AML-193 (cell line): Measurements from ENCODE around the gene AGBL1.

Experiments used
- DNase-seq, 2 experiments: peaks; one replicate each; lab custom pipeline; 2025; lab: John Stamatoyannopoulos, UW

The AGBL1 gene

DNA sequence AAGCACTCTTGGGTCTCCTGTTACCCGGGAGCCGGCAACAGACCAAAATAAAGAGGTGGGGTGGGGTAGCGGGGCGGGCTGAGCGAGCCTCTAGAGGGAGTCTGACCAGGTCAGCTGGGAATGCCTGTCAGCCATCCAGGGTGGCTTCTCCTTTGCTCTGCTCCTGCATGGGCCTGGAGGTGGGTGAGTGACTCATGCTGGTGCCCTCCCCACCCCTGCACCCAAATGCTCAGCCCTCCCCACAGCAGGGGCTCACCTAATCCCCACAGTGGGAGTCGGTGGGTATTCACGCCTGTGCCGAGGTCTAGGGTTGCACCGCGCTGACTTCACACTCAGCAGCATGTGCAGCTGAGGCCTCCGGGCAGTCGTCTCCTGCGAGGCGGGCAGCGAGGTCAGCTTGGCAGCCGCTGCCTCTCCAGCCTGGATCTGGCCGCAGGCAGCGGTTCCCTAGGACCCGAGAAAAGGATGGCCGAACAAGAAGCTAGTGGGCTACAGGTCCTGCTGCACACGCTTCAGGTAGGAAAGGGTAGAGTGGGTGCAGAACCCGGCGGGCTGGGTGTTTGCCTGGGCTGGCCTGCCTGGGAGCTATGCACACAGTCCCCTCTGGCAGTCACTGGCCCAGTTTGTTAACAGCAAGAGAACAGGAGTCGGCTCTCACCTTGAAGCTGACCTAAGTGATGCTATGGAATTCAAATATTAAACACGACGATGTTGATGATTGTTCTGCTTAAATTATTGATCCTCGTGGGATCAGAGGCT is at the start of gene AGBL1:
Gene AGBL1 (plus strand): TSS at position 364 of the 759 bp plus-strand sequence.
- no peak for DNase-seq

DNA sequence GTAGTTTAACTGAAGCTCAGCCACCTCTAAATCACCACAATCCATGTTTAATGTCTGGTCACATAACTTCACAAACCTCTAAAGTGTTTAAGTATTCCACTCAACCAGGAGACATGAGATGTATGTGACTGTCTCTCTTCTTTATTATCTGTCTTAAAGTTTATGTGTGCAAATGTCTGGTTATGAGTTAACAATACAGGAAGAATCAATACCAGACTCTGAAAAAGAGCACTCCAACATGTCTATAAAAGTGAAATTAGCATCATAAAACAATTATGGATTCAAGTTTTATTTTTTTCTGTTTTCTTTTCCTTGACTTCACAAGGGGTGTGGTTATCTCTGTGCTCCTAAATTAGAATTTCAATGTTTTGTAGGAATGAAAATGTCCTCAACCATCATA is 44.8 kb upstream of the AGBL1 start:
- DNase-seq = no peak

DNA sequence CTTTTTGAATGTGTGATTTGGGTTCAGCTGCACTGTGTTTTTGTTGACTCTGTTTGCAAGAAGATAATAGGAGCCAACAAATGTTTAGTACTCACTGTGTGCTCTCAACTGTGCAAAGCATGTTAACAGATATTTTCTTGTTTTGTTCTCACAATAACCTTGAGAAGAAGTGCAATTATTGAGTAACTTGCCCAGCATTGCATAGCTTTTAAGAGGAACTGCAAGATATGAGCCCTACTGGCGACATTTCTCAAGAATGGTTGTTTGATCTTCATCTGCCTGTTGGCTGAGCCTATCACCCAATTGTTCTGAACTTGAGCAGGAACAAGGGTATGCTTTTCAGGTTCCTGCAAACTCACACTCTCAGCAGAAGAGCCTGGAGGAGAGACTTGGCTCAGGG is 43.4 kb upstream of the AGBL1 start:
- no peak for DNase-seq

DNA sequence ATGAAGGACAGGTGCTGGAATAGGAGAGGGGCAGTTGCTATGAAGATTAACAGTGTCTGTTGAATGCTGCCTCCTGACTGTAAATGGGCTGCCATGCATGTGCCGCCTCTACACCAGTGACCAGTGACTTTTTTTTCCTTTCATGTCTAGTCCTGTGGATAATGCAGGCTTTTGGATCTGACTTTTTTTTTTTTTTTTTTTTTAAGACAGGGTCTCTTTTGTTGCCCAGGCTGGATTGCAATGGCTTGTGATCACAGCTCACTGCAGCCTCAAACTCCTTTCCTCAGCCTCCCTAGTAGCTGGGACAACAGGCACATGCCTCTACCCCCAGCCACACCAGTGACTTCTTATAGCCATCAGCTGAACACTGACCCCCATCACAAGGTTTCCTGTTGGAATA is 41.2 kb upstream of the AGBL1 start:
- no peak for DNase-seq

DNA sequence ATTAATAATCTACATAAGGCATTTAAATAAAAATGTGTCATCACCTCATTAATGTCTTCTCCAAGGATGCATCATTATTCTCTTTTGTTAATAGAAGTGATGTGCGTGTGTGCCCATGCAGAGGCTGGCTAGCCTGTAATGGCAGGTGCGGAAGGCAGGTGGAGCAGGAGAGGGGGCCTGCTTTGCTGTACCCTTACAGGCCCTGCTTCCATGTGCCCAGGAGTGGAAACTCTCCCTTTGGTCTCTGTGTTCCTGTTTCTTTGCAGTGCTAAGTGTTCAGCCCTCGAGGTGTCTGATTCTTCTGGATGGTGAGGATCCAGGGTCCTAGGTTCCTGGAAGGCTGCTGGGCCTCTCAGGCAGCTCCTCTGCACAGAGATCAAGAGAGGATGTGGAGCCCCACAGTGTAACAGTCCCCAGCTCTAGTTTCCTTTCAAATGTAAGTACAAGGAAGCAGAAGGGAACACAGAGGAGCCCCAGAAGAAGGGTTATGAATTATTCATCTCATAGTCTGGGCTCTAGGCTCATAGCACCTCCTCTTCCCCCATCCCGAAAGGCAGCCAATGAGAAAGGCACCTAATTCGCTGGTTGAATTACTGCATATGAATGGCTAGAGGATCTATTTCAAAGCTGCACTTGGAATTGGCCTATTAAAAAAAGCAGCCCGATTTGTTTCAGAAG is 39.2 kb upstream of the AGBL1 start:
- DNase-seq = no peak

DNA sequence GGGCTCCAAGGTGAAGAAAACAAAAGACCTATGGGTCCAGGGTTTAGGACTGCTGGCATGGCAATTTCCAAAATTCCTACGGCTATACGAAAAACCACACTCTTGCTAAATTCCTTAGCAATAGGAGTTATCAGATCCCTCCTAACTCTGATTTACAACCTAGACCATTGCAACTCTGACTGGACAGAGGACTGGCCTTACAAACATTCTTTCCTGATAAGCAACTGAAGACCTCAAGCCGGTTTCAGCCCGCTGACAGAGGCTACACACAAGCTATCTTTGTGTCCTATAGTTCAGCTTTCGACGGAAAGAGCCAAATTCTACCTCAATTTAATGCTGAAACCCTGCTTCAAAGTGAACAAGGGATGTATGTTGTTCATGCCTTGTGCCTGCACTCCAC is 38.3 kb upstream of the AGBL1 start:
- DNase-seq = no peak

DNA sequence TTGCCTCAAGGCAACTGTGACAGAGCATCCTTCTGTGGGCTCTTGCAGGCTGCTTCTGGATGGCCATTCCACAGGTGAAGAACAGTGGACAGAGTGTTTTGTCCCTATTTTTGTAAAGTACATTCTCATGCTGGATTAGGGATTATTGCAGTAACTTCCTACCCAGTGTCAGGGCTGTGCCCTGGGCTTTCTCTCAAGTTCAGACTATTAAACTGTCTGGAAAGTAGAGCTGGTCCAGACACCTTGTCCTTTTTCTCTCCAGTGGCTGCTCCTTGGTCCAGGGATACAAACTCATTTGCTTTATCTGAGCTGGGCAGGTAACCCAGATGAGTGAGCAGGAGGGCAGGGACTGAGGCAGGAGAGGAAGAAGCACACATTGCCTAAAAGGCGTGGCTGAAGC is 37.4 kb upstream of the AGBL1 start:
- no peak for DNase-seq

DNA sequence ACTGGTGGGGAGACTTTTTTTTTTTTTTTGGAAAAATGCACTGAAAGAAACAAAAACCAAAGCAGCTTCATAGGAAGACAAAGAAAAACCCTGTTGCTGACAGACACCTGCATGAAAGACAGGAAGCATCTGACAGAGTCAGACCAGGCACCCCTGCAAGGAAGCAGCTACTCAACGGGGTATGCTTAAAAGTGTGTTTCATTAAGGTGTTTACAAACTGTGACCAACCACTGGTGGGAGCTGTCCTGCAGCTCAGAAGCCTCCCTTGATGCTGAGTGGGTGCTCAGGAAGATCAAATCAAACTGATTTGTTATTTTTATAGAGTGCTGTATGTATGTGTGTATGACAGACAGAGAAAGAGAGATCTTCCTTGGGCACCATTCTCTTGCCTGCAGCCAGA is 34.7 kb upstream of the AGBL1 start:
- no peak for DNase-seq

DNA sequence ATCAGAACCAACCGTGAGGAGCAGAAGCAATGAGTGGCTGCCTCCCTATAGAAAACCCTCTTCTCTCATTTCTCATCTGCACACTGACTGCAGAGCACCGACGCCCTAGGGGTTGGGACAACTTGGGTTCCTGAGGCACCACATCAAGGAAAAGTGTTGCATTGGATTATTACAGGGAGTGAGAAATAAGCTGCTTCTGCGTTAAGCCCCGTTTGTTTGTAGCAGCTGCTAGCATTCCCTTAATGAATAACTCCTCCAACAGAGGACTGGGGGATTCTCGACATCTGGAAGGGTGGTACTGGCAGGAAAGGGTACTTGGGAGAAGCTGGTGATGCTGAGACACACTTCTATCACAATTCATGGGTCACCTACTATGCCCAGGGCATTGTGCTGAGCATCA is 25.3 kb upstream of the AGBL1 start:
- no peak for DNase-seq

DNA sequence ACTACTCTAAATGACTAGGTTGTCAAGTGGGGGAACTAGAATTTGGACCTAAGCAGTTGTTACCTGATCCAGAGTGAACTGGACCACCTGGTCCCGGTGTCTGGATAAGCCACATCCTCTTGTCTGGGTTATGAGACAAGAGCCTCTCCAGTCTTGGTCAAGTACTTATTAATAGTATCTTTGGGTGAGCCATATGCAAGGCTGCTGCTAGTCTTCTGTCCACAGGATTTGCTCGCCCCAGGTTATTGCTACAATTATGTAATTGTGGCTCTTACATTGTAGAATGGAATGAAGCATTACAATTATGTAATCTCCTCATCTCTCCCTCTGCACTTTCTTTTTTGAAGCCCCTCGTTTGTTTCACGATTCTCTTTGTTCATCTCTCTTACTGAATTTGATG is 24.0 kb upstream of the AGBL1 start:
- no peak for DNase-seq

DNA sequence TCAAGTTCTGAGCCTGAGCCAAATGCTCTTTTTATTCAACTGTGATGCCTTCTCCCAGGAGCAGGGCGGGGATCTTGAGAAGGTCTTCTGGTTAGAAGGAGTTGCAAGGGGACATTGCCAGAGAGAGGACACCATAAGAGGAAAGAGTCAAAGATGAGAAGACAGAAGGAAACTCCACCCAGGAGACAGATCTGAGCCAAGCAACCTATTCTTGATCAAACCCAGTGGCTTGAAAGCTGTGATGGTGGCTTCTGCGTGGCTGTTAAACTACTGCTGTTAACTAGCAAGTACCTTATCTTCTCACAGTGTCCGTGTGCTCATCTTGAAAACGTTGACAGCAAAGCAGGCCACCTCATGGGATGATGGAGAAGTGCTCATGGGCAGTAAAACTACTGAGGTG is 19.8 kb upstream of the AGBL1 start:
- no peak for DNase-seq

DNA sequence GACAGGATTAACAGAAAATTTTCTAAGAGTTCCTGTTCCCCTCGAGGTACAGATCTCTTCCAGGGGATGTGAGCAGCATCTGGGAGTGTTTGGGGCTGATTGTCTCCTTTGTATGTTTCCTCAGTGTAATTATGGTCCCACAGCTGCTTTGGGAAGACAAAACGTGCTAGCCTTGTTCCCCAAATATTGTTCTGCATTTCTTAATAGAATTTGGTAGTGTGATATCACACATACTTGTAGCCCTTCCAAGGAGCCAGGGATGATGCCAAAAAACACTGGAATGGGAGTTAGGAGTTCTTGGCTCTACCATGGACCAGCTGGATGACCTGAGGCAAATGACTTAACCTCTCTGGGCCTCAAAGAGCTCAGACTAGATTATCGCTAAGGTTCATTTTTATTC is 19.0 kb upstream of the AGBL1 start:
- no peak for DNase-seq

DNA sequence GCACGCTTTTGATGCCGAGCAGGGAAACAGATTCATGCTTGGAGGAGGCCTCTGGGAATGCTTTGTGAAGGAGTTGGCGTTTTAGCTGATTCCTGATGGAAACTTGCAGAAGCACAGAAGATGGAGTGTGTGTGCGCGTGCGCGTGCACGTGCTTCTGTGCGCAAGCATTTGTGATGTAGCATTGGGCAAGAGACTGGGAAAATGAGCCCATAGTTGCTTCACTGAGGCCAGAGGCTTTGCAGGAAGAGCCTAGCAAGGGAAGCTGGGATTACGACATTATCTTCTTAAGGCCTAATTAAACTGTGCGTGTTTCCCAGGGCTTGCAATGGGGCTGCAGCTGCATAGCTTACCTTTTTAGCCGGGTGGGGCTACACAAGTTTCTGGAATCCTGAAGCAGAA is 18.1 kb upstream of the AGBL1 start:
- DNase-seq = no peak

DNA sequence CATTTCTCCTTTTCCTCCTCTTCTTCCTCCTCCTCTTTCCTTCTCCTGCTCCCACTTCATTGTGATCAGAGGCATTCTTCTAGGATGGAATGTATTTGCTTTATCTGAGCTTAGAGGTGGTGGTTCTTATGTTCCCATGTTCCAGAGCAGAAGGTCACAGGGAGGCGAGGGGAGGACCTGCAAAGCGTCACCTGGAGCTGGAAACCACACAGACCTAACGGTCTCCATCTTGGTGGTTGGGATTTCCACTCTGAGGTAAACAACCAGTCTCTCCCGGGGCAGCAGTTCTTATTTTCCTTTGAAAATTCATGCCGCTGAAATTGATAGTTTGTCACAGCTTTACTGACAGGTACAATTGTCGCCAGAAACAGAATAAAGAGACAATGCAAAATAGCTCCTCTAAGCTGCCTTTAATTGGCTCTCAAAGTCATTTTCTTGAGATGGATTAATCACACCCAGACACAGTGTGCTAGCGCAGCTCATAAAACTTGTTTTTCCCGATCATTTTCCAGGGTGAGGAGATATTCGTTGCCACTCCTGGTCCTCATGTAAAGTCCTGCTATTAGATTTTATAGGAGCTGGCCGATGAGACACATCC is 16.9 kb upstream of the AGBL1 start:
- no peak for DNase-seq

DNA sequence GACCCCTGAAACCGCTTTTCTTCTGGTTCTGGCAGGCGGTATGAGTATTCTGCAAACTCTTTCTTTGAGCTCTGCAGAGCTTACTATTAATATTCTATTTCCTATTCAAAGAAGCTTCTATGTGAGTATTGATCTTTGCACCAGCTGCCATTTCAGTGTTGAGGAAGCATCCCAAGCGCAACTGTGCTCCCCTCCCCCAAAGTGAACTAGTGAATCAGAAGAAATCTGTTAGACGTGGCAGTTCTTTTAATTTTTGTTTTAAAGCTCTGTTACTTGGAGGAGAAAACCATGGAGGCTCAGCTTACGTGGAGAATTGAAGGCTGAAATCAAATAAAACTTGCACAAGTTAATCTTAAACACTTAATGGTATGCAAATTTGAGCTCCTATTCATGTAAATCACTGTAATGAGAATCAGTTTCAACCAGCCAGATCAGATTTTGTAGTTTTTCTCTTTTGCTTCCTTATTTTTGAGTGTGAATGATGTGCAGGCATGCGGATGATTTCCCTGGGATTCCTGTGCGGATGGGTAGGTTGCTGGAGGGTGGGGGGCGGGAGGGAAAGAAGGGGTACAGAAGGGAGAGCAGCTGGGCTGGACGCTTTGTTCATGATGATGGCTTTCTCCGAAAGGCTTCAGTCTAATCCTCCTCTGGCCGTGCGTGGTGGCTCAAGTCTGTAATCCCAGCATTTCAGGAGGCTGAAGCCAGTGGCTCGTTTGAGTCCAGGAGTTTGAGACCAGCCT is 16.1 kb upstream of the AGBL1 start:
- no peak for DNase-seq

DNA sequence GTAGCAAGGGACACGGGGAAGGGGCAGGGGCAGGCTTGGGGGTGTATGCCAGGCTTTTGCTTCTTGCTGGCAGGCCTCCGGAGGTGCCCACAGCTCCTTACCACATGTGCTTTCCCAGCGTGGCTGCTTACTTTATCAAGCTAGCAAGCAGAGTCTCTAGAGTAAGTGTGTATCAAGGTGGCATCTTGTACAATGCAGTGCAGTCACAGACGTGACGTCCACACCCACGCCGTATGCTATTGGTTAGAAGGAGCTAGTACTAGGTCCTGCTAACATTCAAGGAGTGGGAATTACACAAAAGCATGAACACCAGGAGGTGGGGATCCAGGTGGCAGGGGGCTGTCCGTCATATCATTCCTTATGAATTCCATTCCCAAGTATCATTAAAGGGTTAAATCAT is 15.3 kb upstream of the AGBL1 start:
- DNase-seq = no peak

DNA sequence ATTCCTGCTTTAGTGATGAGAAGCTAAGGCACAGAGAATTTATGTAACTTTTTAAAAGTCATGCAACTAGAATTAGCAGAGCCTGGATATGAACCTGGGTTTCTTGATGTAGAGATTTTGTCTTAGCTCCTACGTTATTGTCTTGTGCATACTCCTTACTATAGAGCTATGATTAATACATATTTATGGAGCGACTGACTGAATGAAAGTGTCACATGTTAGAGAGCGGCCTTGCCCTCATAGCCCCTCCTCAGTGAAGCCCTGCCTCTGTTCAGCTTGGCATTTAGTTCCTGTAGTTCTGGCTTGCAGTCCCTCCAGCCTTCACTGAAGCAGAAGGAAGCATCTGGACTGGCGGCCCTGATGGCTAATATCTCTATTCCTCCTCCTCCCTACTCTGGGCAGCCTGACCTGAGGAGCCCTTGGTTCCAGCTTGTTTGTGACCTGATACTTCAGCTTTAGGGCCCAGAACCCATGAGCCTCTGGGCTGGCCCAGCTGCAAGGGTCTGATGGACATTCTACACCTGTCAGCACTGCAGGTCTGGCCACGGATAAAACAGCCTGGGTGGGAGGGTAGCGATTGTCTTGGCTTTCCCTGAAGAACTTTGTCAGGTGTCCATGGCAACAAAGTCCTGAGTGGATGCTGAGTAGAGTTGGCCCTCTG is 13.4 kb upstream of the AGBL1 start:
- no peak for DNase-seq

DNA sequence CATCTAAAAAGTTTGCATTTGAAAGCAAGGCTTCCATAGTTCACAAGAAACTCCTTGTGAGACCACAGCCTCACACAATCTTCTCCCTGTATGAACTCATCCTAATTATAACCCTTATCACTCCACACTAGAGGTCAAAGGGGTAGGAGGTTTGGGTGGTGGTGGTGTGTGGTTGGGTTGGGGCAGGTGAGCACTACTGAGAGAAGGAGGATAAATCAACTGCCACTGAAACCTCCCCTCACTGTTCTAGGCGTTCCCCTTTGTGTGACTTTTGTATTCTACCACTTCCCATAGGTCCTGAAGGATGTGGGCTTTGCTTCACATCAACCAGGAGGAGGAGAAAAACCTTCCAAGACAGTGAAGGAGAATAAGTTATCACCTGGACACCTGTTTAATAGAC is 6.4 kb upstream of the AGBL1 start:
- DNase-seq = no peak

DNA sequence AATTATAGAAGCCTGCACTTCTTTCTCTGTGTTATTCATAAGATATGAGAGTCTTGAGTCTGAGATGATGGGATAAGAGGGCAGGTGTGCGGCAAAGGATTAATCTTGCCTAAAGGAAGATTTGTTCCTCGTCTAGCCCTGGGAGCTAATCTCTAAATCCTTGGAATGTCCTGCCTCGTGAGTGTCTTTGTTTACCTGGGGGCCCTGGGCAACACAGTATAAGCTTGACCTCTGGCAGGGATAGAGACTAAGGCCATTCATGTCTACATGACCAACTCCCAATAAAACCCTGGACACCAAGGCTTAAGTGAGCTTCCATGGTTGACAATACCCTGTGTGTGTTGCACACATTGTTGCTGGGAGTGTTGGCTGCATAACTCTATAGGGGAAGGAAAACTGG is 3.2 kb upstream of the AGBL1 start:
- no peak for DNase-seq

DNA sequence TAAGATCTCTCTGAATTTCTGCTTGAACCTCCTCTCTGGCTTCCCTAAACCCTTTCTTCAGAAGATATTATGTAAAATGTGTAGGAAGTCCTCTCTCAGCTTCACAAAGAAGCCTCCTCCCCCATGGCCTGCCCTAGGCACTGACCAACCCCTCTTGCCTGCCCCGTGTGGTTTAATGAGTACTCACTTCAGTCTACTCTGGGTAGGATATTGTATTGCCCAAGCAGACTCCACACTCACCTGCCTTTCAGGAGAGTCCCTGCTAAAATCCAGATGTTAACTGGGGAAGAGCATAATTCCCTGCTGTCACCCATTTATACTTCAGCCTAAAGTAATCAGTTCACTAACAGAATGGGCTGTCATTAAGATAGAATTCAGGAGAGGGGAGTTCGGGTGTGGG is 2.6 kb upstream of the AGBL1 start:
- no peak for DNase-seq

DNA sequence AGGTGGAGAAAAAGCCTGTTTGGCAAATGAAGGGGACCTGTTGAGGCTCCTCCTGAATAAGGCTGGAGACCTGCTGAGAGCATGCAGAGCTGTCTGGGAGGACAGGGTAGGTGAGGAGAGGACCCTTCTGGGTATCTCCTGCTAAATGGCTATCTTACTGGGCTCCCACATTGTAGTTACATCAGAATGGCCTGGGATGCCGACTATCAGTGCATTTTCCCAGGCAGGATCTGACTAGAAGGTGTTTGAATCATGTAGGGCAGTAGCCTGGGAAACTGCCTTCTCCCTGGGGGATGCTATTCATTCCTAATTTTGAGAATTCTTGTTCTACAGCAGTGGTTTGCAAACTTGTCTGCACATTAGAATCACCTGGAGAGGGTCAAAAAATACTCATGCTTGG is 631 bp downstream of the AGBL1 start:
- DNase-seq = no peak

DNA sequence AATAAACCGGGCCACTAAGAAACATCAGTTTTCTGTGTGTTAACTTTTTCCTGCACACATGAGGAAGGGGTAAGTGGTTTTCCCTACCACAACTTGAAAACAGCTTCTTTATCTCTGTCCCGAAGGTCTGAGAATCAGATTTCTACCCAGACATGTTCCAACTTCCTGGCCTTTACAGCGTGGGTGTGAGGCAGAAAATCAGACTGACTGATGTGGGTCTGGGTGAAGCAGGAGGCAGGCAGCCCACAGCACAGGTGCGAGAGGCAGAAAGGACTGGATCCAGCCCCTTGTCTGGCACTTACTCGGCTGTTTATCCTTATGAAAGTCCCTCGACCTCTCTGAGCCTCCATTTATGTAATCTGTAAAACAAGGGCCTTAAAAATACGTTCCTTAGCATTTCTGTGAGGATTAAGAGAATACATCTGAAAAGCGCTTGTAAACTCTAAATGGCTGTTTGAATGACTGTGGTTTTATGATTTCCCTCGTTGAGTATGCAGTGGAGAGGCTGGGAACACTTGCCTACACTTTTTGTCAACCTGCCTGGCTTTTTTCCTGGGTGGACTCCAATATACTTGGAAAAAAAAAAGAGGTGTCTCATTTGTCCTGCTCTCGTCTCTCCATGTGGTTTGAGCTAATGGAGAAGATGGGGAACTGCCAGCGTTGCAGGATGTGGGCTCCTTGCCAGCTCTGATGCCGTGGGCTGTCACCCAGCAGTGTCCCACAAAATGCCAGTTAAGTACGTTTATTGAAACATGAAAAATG is 3.1 kb downstream of the AGBL1 start:
- DNase-seq = no peak
